K562 (cell line): ENCODE data around the gene TRIM65. TPM values are rescaled to one million over a fixed set of nuclear protein-coding genes. Genes with fewer than 3 reads are reported as not detected.

ENCODE experiments used
- ATF1 ChIP-seq, 2 experiments: fragments of 450-650 bp in 1 of 2; IDR thresholded peaks; 2 replicates each; pipeline ENCODE4 v1.6.1; 2016; ENCODE audit warnings: missing compliant biosample characterization in 1 of 2, missing genetic modification characterization in 1 of 2
- CC2D1A ChIP-seq: fragments of 450-650 bp; IDR thresholded peaks from 2 replicates; pipeline ENCODE4 v1.6.1; 2017; ENCODE audit warnings: mild to moderate bottlenecking
- MEIS2 ChIP-seq: fragments of 450-650 bp; IDR thresholded peaks from 2 replicates; pipeline ENCODE4 v1.6.1; 2014; ENCODE audit warnings: mild to moderate bottlenecking; ENCODE audit not compliant: partially characterized antibody
- NUFIP1 ChIP-seq: fragments of 450-650 bp; IDR thresholded peaks from 2 replicates; pipeline ENCODE4 v1.6.1; 2018; ENCODE audit not compliant: partially characterized antibody
- REST ChIP-seq, 2 experiments: fragments of 450-650 bp; formaldehyde crosslinking in 1 of 2; IDR thresholded peaks; 2 replicates each; pipeline versions ENCODE4 v1.4.0 to v1.6.1; 2014 to 2020; ENCODE audit warnings: mild to moderate bottlenecking in 2 of 2, borderline replicate concordance in 1 of 2, low read depth in 1 of 2
- SETDB1 ChIP-seq: IDR thresholded peaks from one replicate; pipeline ENCODE4 v1.6.1; 2012; ENCODE audit warnings: low read length, control low read depth, inconsistent platforms
- SNAPC5 ChIP-seq: fragments of 250-450 bp; sonication (Bioruptor Pico); IDR thresholded peaks from 2 replicates; pipeline ENCODE4 v1.8.0; 2021; ENCODE audit warnings: moderate library complexity, mild to moderate bottlenecking, inconsistent platforms
- SNRNP70 ChIP-seq: fragments of 200-400 bp; formaldehyde crosslinking; optimal IDR thresholded peaks from 2 replicates; pipeline ENCODE3; 2017; ENCODE audit warnings: low read depth, low read length
- STAG1 ChIP-seq: sonication (generic); formaldehyde crosslinking; IDR thresholded peaks from 2 replicates; pipeline ENCODE4 v1.5.0; 2020; ENCODE audit warnings: missing genetic modification reagents, borderline replicate concordance
- TAF15 ChIP-seq: fragments of 200-400 bp; formaldehyde crosslinking; IDR thresholded peaks from 2 replicates; pipeline ENCODE4 v1.6.1; 2017; ENCODE audit warnings: mild to moderate bottlenecking, low read depth, low read length, moderate library complexity
- TRIM24 ChIP-seq, 2 experiments: fragments of 450-650 bp; IDR thresholded peaks; 2 replicates each; pipeline ENCODE4 v1.6.1; 2016
- ZMIZ1 ChIP-seq, 2 experiments: fragments of 150-350 bp in 1 of 2; IDR thresholded peaks; 2 replicates each; pipeline ENCODE4 v1.6.1; 2012 to 2016; ENCODE audit warnings: low read depth in 2 of 2, low read length in 2 of 2, mild to moderate bottlenecking in 1 of 2, moderate library complexity in 1 of 2
- ZNF280A ChIP-seq: fragments of 450-650 bp; IDR thresholded peaks from 2 replicates; pipeline ENCODE4 v1.6.1; 2018; ENCODE audit warnings: mild to moderate bottlenecking, low read depth; ENCODE audit not compliant: partially characterized antibody
- polyA plus RNA-seq, 8 experiments: library from polyadenylated mRNA; depleted of rRNA in 4 of 8; stranded (reverse) in 5 of 8; unstranded in 3 of 8; fragments of >200 nt; fragmentation: Nextera tagmentation in 2 of 8; fragmentation: Illumina TruSeq in 1 of 8; extraction: Ambion mirVana in 2 of 8; extraction: Trizol in 1 of 8; gene quantifications; 2 replicates each; pipeline versions ENCODE4 v1.2.1 to v1.2.3, GENCODE V29; 2011 to 2014; ENCODE audit warnings: inconsistent platforms in 1 of 8, missing spikeins in 1 of 8
- total RNA-seq, 7 experiments: library from RNA; depleted of rRNA in 6 of 7; stranded (reverse); fragments of >200 nt in 6 of 7; fragmentation: Illumina TruSeq in 2 of 7; extraction: Trizol in 2 of 7; gene quantifications; 2 replicates each; pipeline versions ENCODE4 v1.2.1 to v1.2.3, GENCODE V29; 2011 to 2021; ENCODE audit warnings: low replicate concordance in 1 of 7

TRIM65 gene
- total and polyA plus RNA-seq, 9 of the 15 experiments (the other 6 are each of a cell fraction or from before 2014, with no cell fraction given) = 2.8 to 45.7 (median 22.9) TPM

- TF ChIP-seq REST (IDR thresholded peaks at IDR 0.05; ENCODE audit: borderline replicate concordance) (no peak), REST (CRISPR knock-in tag; IDR thresholded peaks at IDR 0.05; ENCODE audit: low read depth) (peak; percentile 41), STAG1 (CRISPR knock-in tag) (no peak), MEIS2 (peak; percentile 29), ZNF280A (no peak), ZMIZ1 (IDR thresholded peaks at IDR 0.05; ENCODE audit: low read depth in 2 of 2, low read length in 2 of 2) (no peak; a peak in 1 of 4 replicates), TAF15 (no peak), TRIM24 (IDR thresholded peaks at IDR 0.05) (peak in 1 of 2 experiments; percentile 43; a peak in 1 of 4 replicates), CC2D1A (peak; percentile 88), ATF1 (CRISPR knock-in tag; IDR thresholded peaks at IDR 0.05) (no peak; the same call in 1 of the 2 replicates), ATF1 (tag; IDR thresholded peaks at IDR 0.05) (peak; percentile 85), SNRNP70 (no peak), NUFIP1 (no peak), SNAPC5 (CRISPR knock-in tag) (no peak), SETDB1 (no peak)
Observed at GRCh38 chr17:75843577-75844529, 52.9 kb downstream of the TRIM65 start, which contains the start of gene UNC13D (continued).
